A204.1 (cell line): ENCODE measurements around the gene RHOJ.
A peak's percentile ranks its signal among the peaks of the same experiment; 100 is the strongest.
"Not testable (repeated sequence)": the region's sequence is repeated elsewhere in the genome, so short reads cannot be mapped to it uniquely, and the experiment has no call there.

ENCODE experiments used
- FAIRE-seq: peaks from 2 replicates; lab custom pipeline; 2012; peaks lifted over from hg19 to GRCh38; lab: Jason Lieb, UNC

Gene RHOJ

DNA sequence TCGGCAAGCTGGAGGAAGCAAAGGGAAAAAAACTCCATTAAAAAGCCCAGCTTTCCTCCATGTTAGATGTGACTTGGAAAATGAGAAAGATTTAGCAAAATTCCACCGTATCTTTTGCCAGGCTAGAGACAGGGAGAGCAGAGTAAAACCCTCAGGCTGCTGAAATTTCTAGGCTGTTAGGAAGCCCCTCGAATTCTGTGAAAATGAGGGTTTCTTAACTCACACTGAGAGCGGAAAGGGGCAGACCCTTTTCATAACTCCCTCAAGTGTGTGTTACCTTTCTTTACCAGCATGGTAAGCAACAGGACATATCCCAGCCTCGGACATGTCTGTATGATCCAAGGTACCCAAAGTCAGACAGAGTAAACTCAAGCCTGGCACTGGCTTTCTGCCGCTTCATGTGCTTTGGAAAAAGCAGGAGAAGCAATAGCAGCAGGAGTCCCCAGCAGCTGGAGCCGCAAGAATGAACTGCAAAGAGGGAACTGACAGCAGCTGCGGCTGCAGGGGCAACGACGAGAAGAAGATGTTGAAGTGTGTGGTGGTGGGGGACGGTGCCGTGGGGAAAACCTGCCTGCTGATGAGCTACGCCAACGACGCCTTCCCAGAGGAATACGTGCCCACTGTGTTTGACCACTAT is at the start of gene RHOJ:
Gene RHOJ (plus strand): TSS at position 37 of the 637 bp plus-strand sequence. CDS start 427 bp downstream, at position 464.
- FAIRE-seq, result no peak

DNA sequence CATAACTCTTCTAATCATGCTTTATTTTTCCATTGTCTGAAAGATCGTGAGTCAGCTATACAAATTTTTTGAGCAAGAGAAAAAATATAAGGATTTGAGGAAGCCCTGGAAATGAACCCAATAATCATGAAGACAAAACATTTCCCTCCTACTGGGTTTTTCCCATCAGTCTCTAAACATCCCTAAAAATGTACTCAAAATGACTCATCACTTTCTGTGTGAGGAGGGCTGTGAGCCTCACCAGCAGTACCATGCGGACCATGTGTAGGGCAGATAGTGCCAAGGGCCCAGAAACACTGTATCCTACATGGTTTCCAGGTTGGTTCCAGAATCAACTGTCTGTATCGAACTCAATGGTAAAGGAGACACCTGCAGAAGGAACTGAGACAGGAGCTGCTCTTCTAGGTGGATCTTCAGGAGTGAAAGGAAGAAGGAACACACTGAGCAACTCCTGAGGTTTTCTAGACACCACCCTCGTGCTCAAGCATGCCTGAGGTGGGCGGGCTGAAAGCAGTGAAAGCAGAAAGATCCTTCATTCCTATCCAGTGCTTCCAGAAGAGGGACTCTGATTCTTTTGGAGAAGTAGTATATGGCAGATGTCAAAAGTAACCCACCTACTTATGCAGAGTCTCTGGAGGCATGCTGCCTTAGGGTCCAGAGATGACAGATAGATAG is 48.6 kb upstream of the RHOJ start:
- no peak for FAIRE-seq

DNA sequence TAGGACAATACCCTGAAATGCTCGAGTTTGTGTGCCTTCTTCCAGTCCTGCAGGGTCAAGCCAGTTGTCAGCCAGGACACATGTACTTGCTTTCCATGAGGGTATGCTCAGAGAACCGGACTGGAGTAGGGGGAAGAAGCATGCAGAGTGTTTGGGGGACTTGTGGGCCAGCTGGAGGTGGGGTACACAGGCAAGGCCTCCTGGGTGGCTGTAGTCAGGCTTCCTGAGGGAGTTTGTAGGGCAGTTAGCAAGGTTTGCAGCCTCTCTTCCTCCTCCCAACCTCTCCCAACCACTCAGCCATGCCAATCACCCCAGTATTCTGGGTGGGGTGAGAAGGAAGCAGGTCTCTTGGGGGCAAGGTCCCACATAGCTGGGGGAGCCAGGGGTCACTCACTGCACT is 47.0 kb upstream of the RHOJ start:
- no peak for FAIRE-seq

DNA sequence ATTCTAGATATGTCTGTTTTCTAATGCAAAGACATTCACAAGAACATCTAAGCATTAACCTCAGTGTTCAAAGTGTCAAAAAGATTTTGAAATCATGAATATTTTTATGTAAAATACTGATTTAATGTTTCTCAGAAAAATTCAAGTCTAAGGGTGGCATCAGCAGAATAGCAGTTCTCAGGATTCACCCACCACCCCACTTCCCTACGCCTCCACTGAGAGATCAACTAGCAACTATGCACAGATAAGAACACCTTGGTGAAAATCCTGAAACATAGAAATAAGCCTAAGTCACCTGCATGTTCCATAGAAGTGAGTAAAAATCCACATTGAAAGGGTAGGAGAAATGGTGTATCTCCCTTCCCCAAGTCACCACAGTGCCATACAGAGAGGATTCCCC is 40.9 kb upstream of the RHOJ start:
- FAIRE-seq, result no peak

DNA sequence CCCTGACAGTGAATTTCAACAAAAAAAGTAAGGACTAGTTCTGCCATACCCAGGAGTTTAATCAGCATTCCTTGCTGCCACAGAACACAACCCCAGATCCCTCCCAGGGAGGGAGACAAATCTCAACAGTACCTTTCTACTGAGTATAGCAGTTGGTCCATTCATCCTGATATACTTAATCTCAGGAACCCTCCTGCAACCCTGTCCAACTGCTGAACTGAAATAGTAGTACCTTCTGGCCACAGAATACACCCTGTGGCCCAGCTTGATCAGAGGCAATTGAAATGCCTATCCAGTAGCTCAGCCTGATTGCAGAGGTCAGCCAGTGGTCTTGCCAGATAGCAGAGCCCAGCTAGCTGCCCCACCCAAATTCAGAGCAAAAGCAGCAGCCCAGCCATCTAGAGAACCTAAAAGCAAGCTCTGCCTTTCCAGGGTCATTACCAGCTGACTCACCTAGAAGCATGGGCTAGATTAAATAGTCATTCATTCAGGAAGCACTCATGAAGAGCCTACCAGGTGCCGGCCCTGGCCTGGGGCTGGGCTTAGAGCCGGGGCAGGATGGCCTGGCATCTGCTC is 40.0 kb upstream of the RHOJ start:
- no peak for FAIRE-seq

DNA sequence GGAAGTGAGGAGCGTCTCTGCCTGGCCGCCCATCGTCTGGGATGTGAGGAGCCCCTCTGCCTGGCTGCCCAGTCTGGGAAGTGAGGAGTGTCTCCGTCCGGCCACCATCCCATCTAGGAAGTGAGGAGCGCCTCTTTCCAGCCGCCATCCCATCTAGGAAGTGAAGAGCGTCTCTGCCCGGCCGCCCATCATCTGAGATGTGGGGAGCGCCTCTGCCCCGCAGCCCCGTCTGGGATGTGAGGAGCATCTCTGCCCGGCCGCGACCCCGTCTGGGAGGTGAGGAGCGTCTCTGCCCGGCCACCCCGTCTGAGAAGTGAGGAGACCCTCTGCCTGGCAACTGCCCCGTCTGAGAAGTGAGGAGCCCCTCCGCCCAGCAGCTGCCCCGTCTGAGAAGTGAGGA is 39.0 kb upstream of the RHOJ start:
- not testable (repeated sequence) for FAIRE-seq

DNA sequence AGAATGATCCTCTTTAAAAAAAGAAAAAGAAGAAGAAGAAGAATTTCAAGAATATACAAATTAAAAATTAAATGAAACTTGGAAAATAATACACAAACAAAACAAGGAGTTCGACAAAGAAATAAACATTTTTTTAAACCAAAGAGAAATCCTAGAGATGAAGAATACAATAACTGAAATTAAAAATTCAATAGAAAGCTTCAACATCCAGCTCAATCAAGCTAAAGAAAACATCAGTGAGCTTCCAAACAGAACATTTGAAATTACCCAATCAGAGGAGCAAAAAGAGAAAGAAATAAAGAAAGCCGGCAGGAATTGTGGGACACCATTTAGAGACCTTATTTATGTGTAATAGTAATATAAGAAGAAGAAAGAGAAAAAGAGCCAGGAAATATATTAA is 37.2 kb upstream of the RHOJ start:
- FAIRE-seq, result no peak

DNA sequence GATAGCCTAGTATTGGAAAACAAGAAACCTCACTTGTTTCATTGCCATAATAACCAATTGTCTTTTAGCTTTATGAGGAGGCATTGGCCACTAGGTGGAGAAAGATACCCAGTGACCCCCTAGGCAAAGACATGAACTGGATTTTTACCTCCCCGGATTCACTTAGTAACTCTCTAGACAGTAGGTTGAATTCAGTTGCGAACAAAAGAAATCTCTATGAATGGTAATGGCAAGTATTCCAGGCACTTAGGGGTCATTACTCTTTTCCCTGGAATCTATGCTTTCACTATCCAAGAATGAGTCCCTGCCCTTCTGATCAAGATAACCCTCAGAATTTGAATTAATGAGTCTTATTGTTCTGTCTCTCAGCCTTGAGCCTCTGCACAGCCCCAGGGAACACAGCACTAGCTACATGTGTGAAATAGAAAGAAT is 29.5 kb upstream of the RHOJ start:
- no peak for FAIRE-seq

DNA sequence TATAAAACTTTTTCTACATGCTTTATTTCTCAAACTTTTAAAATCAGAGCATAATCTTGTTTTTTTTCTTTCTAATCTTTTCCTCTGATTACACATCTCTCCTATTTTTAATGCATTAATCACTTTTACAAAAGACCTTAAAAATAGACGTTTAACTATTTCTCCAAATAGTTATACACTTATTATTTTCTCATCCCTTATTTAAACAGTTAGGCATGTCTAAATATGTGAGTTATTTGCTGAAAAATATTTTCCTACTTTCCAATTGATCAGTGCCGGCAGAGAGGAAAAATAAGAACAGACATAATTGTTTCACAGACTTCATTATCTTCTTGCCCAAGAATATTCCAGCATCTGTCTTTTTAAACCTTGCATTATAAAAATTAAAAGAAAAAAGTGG is 28.7 kb upstream of the RHOJ start:
- FAIRE-seq, result peak; percentile 6

DNA sequence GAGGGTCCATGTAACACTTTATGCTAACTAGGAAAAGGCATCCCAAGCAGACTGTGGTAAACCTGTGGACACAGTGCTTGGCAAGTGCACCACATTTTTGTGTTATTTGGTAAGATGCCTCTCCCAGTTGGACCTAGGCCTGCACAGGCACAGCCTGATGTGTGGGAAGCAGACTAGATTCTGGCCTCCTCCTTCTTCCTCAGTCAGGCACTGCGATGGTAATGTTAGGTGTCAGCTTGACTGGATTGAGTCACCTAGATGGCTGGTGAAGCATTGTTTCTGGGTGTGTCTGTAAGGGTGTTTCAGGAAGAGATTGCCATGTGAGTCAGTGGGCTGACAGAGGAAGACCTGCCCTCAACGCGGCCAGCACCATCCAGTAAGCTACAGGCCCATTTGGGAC is 25.3 kb upstream of the RHOJ start:
- FAIRE-seq, result no peak

DNA sequence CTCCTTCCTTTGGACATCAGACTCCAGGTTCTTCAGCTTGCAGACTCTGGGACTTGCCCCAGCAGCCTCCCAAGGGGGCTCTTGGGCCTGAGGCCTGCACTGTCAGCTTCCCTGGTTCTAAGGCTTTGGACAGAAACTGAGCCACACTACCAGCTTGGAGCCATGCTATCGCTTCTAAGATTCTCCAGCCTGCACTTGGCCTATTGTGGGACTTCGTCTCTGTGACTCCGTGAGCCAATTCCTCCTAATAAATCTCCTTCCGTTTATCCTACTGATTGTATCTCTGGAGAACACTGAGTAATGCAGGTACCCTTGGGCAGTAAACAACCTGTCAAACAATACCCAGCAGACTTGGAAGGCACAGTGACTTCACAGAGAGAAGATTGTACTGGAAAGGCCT is 24.9 kb upstream of the RHOJ start:
- FAIRE-seq, result no peak

DNA sequence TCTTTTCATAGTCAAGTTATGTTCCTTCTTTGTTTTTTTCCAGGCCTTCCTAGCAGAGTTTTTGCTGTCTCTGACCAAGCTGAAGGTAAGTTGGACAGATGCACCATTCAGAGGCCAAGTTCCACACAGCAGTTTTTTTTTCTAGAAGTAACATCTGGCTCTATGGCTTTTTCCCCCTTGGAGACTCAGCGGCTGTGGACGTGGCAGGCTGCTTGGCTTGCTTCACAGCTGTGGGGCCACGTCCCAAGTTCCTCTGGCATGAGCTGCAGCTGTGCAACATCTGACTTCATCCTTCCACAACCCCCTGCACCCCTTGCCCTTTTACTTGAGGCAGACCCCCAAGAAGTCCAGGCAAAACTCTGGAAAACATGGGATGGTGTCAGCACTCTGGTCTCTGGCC is 24.2 kb upstream of the RHOJ start:
- FAIRE-seq, result no peak

DNA sequence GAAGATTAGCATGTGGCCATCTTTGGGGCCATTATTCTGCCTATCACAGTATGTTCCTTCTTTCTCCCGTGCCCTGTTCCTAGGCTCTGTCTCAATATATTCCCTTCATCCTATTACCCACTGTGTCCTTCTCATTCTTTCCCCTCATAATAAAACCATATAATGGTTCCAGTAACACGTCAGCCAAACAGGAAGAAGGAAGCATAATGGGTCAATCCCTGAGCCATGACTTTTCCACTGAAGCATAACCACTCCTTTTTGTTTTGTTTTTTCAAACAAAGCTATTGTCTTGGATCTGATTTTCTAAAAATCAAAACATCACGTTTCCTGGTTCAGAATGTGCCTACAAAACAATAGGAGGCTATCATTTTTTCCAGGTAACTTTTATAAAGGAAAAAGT is 21.3 kb upstream of the RHOJ start:
- FAIRE-seq, result no peak

DNA sequence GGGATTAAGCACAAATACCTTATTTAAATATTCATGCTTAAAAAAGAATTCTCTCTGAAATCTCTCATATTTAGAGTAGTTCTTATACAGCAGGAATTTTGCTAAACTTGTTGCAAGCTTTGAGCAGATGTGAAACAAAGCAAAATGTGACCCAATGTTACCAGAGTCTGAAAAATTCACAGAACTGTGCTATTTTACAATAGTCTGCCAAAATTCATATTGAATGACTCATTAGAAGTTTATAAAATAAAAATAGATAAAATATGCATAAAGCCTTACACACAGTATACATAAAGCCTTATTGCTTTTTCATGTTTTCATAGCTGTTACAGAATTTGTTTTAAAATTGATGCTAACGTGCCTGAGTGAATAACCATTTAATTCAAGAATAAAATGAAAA is 17.8 kb upstream of the RHOJ start:
- no peak for FAIRE-seq

DNA sequence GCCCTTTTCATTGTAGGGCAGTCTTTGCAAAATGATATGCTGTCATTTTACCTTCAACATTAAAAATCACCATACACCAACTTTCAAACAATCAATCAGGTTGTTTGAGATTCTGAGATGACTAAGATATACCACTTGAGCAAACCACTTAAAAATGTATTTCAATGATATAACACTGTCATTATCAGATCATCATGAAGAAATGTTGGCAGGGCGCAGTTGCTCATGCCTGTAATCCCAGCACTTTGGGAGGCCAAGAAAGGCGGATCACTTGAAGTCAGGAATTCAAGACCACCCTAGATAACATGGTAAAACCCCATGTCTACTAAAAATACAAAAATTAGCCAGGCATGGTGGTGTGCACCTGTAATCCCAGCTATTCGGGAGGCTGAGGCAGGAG is 13.0 kb upstream of the RHOJ start:
- no peak for FAIRE-seq

DNA sequence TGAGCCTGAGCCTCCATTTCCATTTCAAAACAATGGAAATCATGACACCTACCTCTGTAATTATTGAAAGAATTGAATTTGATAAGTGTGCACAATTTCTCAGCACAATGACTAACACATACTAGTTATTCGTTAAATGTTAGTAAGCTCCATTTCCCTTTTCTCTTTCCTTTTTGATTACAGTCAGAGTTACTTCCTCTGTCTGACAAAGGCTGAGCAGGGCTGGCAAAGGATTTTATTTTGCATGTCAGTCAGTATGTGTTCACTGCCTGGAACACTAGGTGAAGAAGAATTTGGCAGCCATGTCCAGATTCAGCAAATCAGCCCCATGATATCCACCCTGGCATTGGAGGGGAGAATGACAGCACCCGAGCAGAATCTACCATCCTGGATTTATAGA is 12.2 kb upstream of the RHOJ start:
- FAIRE-seq, result no peak

DNA sequence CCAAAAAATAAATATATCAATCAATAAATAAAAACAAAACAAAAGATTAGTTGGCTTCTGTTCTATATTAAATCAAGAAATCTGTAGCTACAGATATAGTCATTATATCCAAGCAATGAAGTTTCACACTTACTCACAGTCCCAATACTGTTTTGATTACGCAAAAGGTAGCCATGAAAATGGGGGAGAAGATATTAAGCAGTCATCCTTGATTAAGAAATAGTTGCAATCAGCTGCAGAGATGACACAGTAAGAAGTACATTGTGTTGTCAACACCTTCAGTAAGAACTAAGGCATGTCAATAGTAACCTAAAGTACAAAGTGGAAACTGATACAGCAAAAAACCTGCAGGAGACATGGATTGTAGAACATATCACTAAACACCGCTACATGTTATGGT is 11.0 kb upstream of the RHOJ start:
- no peak for FAIRE-seq

DNA sequence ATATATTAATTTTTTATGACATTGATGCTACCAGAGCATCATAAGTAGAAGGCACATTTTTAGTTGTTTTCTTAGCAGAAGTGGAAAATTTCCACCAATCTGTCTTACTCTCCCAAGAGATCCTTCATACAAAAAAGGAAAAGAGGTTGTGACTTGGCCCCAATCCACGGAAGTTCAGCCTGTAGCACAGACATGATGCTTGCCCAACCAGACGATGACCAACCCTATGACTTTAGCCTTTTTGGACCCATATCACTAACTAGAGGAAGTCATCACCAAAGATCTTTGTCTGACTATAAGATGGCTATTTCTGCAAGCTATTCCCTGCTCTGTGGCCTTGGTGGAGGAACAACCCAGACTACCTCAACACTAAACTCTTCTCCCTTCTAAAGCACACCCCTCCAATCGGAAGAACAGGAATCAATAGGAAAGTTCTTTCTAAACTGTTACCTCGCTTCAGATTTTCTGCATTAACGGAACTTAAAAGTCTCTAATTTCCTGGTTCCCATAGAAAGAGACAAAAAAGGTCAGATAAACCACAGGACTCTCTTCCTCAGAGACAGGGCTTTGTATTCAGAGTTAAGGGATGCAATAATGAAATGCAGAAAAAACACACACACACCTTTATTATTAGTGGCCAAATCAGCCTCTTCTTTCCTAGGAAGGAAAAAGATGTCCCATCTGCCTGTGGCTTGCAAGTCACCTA is 4.1 kb upstream of the RHOJ start:
- FAIRE-seq, result no peak

DNA sequence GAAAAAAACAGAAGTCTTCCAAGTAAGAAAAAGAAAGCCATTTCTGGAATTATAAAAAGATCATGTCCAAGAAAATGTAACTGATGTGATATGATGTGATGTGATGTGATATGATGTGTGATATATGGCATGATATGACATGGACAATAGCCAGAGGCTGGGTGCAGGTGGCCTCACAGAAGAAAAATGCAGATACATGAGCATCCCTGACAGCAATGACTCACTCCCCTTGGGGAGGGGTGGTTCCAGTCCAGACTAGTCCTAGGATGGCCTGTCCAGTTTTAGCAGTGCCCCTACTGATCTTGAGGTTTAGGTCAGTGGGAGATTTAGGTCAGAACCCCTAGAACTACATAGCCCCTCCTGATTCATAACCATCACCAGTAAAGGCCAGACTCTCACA is 3.5 kb upstream of the RHOJ start:
- FAIRE-seq, result no peak

DNA sequence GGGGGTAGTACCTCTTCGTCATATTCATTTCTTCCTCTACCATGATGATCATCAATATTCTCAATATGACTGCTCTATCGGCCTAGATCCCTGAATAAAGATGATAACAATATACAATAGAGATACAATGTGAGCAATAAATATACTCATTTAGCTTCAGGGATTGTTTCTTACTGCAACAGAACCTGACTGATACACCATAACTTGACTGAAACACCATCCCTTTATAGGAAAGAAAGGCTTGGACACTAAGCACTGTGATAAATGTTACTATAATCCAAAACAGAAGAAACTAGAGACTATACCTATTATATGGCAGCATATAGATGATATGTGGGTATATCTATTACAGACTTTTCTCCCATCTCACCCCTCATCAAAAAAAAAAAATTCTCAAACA is 1.2 kb upstream of the RHOJ start:
- FAIRE-seq, result no peak

DNA sequence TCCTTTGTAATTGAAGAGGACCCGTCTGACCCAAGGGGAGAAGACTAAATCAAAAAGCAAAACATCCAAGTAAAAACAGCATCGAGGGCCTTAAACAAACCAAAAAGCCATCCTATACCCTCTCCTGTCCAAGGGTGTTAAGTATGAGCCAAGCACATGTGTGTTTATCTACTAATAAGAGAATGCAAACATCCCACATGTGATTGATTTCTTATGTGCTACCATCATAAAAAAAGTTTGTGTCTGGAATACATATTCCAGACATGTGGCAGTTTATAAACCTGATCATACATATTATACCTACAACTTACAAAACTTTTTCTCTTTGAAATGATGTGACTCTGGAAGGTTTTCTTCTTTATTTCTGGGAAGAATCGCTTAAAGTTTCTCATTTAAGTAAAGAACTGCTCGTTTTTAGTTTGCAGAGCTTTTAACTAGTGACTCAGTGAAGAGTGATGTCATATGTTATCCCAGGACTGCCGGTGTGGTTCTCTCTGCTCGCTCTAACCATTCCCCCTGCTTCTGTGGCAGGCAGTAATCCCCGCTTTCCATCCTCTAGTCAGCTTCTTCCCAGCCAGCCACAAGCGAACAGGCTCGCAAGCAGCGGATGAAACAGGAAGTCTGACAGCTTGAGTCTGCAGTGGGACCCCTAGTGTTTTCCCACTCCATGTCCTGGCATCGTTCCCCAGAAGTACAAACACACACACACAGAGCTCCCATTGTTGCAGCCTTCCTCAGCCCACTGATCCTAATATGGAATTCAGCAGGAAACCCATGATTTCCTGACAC is 431 bp upstream of the RHOJ start:
- FAIRE-seq, result no peak

DNA sequence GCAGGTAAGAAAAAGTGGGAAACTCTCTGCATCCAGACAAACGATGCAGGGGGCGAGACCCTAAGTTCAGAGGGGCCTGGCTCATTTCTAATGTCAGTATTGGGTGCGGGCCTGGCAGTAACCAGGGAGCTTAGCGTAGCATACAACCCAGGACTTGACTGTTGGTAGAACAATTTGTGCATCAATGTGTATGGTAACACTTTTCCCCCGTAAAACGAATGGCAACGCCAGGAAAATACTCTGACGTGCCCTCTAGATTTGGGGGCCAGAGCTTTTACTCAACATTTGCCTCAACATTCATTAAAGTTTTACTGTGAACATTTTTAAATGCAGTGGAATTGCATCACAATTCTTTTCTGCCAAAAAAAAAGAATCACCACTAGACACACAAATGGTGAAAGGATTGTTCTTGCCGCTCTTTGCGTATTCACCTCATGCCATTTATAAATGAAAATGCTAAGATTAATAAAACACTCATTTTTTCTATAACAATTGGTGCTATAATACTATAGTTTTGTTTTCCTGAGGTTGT is 867 bp downstream of the RHOJ start:
- no peak for FAIRE-seq
